Measurements from ENCODE around the gene VCL. TPM values are rescaled to one million over a fixed set of nuclear protein-coding genes. Genes with fewer than 3 reads are reported as not detected.

VCL gene
- total and polyA plus RNA-seq, 8 donors, result 8.6 to 51.7 (median 28.5) TPM

DNA sequence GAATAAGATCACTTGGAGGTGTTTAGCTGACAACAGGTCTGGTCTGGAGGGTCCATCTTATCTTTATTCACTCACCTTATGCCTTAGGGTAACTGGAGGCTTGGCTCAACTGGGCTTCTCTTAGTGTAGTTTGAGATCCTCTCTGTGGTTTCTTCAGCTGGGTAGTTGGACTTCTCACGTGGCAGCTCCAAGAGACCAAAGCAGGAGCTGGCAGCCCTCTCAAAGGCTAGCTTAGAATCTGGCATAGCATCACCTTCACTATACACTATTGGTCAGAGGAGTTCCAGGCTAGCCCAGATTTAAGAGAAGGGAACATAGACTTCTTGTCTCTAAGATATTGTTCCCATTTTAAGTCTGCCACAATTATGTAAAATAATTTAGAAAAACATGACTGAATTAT, 169.5 kb downstream of the VCL start:
- Histone ChIP-seq H3K4me3 (no peak overlapping the region), H3K27ac (no peak overlapping the region), H3K9me3 (no peaks in the 10 kb centered on the region), H3K36me3 (no peaks in the 10 kb centered on the region), H3K4me1 (no peaks in the 10 kb centered on the region), H3K27me3 (no peaks in the 10 kb centered on the region)
- intact Hi-C loops (cut with DNase I), result no loop called here
- no peak for ATAC-seq
- FAIRE-seq, result no peak
- WGBS, 2 donors, result 59 to 79% methylated on average over 1 of the region's 1 CpG
- DNase-seq, result no peak
- TF ChIP-seq CTCF (IDR thresholded peaks at IDR 0.05), result no peak

Other genes with a start within 250 kb of the VCL start
- gene CHCHD1, start 216.1 kb upstream of the VCL start, total RNA-seq, result 1 to 10 TPM; 4.4 to 9.6 (median 7.3) TPM
- 10 to 100 TPM; 26.3 to 31.7 TPM for gene CHCHD1, start 216.1 kb upstream of the VCL start, polyA plus RNA-seq
- gene ZSWIM8, start 212.5 kb upstream of the VCL start, total RNA-seq, result 10 to 100 TPM; 20.7 to 73.3 (median 38.0) TPM
- 100 to 1,000 TPM; 160 to 187 TPM for gene ZSWIM8, start 212.5 kb upstream of the VCL start, polyA plus RNA-seq
- gene NDST2, start 186.5 kb upstream of the VCL start, total RNA-seq, result 10 to 100 TPM in 3 of 6 donors, 1 to 10 TPM in 3; 7.8 to 20.5 (median 10.2) TPM
- gene NDST2, start 186.5 kb upstream of the VCL start, polyA plus RNA-seq, result 10 to 100 TPM; 12.6 to 17.7 TPM
- gene CAMK2G, start 123.6 kb upstream of the VCL start, total RNA-seq, result 10 to 100 TPM in 1 of 6 donors, 1 to 10 TPM in 5; 5.3 to 10.5 (median 7.6) TPM
- 10 to 100 TPM in 1 of 2 donors, 1 to 10 TPM in 1; 9.0 to 18.4 TPM for gene CAMK2G, start 123.6 kb upstream of the VCL start, polyA plus RNA-seq
- gene PLAU, start 87.0 kb upstream of the VCL start, total RNA-seq, result 10 to 100 TPM in 2 of 6 donors, 1 to 10 TPM in 4; 1.5 to 16.3 (median 3.6) TPM
- gene PLAU, start 87.0 kb upstream of the VCL start, polyA plus RNA-seq, result 1 to 10 TPM; 3.0 to 6.4 TPM
- gene AP3M1, start 152.7 kb downstream of the VCL start, total RNA-seq, result 10 to 100 TPM; 10.3 to 21.2 (median 14.1) TPM
- 1 to 10 TPM; 5.1 to 8.7 TPM for gene AP3M1, start 152.7 kb downstream of the VCL start, polyA plus RNA-seq
- 10 to 100 TPM; 10.7 to 17.3 (median 15.2) TPM for gene ADK, start 153.1 kb downstream of the VCL start, total RNA-seq
- gene ADK, start 153.1 kb downstream of the VCL start, polyA plus RNA-seq, result 10 to 100 TPM in 1 of 2 donors, 1 to 10 TPM in 1; 6.5 to 11.6 TPM

Measured in pancreas (tissue), 10 donors.